ENCODE data around the gene CXCL12.

- TF ChIP-seq CTCF (IDR thresholded peaks at IDR 0.05; ENCODE audit: insufficient read depth, low read length), result no peak
- no peak for TF ChIP-seq REST (IDR thresholded peaks at IDR 0.05; ENCODE audit: insufficient replicate concordance, low read depth)
- no peak for TF ChIP-seq POLR2AphosphoS5 (IDR thresholded peaks at IDR 0.05; ENCODE audit: low read depth)
- no peak for TF ChIP-seq GABPA (IDR thresholded peaks at IDR 0.05; ENCODE audit: low read depth)
- TF ChIP-seq SPI1 (IDR thresholded peaks at IDR 0.05; ENCODE audit: borderline replicate concordance, low read depth), result no peak
Measured at GRCh38 chr10:44379907-44380306, 5.0 kb downstream of the CXCL12 start.
